Measurements from ENCODE around the gene SORCS2. TPM values are rescaled to one million over a fixed set of nuclear protein-coding genes. Genes with fewer than 3 reads are reported as not detected.
A peak's percentile ranks its signal among the peaks of the same experiment; 100 is the strongest.

Gene SORCS2
- total RNA-seq, 1 donor from 2014 or later, result 4.9 TPM

DNA sequence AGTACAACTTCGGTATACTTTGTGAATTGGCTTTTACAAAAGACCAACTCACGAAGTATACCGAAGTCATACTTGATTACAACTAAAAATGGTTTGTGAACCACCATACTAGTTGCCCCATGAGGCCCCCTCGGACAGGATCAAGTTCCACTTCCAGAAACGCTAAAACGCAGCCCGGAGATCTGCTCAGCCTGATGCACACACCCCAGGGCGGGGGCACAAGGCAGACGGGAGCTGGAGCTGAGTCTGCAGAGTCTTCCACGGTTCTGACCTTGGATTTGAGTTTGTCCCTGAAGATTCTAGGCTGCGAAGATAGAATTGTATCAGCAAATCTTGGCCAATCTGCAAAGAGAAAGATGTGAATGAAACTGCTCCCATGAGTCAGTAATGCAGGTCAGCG lies 118.1 kb downstream of the SORCS2 start:
- FAIRE-seq, result no peak
- DNase-seq (ENCODE audit: low spot score in 2 of 2), result no peak

DNA sequence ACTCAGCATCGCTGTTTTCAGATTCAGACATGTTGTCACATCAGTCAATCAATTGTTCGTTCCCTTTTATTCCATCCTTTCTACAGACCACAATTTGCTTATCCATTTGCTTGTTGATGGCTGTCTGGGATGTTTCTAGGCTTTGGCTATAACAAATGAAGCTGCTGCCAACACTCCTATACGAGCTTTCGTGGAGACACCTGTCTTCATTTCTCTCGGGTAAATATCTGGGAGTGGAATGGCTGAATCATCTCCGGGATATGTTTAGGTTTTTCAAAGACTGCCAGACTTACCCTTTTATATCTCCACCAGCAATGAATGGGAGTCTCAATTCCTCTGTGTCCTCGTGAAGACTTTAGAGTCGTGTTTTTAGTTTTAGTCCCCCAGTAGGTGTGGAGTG lies 118.9 kb downstream of the SORCS2 start:
- DNase-seq (ENCODE audit: low spot score in 2 of 2), result no peak
- no peak for FAIRE-seq

DNA sequence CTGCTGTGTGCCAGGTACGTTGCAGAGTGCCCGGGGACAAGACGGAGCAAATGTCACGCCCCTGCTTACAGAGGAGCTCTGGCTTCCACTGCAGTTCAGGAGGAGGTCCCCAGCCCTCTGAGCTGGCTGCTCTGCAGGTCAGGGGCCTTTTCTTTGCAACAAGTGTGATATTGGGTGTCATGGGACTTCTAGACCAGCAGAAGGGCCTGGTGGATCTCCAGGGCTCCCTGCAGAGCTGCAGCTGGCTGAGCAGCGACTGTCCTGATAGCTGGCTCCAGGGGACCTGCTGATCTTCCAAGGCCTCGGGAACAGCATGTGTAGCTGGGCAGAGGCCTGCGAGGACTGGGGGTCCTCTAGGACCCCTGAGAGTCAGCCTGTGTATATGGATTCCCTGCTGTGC lies 120.4 kb downstream of the SORCS2 start:
- DNase-seq (ENCODE audit: low spot score in 2 of 2) (no peak), FAIRE-seq (no peak)

DNA sequence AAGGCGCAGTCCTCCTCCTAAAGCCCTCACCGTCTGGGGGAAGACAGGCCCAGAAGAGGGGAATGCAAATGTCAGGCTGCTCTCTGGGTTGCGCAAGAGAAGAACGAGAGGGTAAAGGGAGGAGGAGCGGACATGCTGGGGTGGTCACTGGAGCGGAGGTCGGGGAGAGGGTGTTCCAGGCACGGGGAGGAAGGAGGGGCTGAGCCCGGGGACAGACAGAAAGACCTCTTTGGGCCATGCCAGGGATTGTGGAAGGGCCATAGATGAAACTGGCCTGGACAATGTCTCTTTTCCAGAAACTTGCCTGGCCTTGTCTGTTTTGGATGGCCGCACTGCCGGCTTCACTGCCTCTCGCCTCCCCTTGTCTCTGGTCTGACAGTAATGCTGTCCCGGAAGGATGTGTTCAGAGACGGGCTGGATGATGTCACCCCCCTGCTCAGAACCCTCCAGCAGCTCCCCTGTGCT lies 121.0 kb downstream of the SORCS2 start:
- FAIRE-seq (no peak), DNase-seq (ENCODE audit: low spot score in 2 of 2) (peak in 1 of 2 donors; percentile 40)

DNA sequence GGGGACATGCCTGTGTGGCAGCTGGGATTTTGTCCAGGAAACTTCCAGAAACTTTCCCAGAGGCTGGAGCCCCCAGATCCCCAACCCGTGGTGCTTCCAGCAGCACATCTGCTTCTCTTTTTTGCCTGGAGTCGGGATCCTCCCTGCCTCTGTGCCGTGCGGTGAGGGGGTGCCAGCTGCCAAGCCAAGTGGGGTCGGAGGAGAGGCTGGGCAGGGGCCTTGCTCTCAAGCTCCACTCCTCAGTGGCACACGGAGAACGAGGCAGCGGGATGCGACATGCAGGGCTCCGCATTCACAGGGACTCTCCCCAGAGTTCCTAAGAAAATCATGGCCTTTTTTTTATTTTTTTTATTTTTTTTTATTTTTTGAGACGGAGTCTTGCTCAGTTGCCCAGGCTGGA lies 121.7 kb downstream of the SORCS2 start:
- DNase-seq (ENCODE audit: low spot score in 2 of 2) (no peak), FAIRE-seq (no peak)

DNA sequence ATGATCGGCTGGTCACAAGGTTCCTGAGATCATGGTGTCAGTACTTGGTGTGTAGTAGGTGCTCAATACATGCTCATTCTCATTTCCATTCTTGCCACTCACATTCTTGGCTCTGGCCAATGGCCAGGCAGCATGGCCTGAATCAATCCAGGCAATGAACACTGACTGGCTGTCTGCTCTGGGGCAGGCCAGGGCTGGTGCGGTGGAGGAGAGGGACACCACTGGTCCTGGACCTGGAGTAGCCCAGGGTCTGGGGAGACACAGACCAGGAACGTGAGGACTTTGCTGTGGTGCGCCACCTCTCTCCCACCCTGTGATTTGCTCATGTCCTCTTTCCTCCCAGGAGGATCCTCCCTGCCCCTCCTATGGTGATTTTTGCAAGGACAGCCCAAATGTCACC lies 122.9 kb downstream of the SORCS2 start:
- DNase-seq (ENCODE audit: low spot score in 2 of 2) (no peak), FAIRE-seq (no peak)

DNA sequence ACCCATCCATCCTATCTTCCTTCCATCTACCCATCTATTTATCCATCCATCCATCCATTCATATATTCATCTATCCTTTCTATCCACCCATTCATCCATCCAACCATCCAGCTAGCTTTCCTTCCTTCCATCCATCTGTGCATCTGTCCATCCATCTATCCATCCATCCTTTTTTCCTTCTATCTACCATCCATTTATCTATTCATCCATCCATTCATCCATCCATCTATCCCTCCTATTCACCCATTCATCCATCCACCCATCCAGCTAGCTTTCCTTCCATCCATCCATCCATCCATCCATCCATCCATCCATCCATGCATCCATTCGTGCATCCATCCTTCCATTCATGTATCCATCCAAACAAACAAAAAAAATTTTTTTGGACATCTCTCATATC lies 123.6 kb downstream of the SORCS2 start:
- DNase-seq (ENCODE audit: low spot score in 2 of 2), result no peak
- no peak for FAIRE-seq

DNA sequence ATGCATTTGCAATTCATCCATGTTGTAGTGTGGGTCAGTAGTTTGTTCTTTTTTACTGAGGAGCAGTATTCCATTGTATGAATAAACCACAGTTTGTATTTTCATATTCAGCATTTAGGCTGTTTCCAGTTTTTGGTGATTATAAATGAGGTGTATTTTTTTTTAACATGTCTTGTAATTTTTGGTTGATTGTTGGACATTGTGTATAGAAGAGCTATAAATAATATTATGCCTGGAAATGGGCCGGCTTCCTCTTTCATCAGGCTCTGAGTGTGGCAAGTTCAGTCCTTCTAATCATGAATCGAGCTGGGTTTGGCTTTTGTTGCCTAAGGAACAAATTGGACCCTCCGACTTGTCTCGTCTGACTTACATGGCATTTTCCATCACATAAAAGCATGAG lies 126.7 kb downstream of the SORCS2 start:
- FAIRE-seq, result no peak
- DNase-seq (ENCODE audit: low spot score in 2 of 2), result no peak

DNA sequence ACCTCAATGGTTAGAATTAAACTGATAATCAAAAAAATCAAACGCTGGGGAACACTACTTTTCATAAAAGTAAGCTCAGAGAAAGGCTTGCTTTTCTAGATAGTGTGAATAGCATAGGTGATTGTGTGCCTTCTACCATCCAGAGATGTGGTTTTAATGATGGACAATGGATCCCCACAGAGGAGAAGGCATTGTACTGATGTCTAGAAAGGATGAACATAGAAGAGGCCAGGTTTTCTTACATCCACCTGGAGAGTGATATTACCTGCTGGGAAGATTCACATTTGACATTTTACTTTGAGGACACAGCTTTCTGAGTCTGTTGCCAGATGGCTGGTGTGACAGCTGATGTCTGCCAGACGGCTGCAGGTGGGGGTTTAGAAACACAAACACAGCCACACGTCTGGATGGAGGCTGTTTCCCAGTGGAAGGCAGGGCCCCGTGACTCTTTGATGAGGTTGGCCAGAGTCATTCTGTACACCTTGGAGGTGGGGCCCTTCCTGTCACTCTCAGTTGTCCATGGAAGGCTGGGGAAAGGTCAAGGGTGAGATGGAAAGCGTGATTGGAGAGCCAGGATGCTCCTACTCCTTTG lies 128.0 kb downstream of the SORCS2 start:
- no peak for FAIRE-seq
- DNase-seq (ENCODE audit: low spot score in 2 of 2), result no peak

DNA sequence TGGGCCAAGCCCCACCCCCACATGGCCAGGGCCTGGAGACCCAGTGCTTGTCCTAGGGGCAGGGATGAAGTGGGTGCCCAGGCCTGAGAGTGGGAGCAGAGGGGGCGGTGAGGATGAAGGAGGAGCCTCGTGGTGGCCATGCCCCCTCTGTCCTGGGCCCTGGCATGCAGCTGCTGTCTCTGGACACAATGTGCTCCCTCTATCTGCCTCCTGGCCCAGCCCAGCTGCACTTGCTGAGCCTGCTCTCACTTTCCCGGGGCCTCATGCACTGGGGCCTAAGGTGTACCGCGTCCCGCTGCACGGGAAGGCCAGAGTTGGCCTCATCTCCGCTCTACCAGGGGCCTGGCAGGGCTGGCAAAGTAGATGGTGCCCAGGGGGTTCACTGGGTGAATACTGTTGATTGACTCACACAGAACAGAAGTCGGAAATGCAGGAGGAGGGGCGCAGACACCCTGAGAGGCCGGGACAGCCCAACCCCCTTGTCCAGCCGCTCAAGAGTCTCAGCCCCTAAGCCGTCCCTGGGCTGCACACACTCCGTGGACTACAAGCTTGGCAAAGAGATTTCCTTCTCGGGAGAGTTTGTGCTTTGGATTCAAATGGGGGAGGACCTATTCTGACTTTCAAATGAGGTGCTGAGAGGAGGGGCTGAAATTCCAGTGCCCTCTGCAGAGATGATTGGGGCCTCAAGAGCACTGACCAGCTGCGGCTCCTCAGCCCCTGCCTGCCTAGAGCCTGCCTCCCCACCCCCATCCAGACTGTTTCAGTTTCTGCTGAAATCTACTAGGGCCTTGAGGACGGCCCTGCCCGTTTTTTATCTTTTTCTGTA lies 130.0 kb downstream of the SORCS2 start:
- no peak for DNase-seq (ENCODE audit: low spot score in 2 of 2)
- no peak for FAIRE-seq

DNA sequence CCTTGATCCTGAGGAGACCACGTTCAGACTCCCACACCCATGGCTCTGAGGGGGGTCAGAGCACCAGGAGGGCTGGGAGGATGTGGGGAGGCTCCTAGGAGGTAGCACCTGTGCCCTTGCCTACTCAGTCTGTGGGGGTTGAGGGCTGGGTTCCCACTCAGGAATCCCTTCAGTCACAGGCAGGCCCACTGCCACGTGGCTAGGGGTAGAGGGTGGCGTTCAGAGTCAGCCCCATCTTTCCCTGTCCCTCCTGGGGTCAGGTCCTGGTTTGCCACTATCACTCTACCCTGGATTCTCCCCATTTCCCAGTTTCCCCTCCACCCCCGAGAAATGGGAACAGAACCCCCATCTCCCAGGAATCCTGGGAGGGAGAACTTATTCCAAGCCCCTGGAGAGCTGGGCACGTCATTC lies 131.1 kb downstream of the SORCS2 start:
- DNase-seq (ENCODE audit: low spot score in 2 of 2) (no peak), FAIRE-seq (no peak)

DNA sequence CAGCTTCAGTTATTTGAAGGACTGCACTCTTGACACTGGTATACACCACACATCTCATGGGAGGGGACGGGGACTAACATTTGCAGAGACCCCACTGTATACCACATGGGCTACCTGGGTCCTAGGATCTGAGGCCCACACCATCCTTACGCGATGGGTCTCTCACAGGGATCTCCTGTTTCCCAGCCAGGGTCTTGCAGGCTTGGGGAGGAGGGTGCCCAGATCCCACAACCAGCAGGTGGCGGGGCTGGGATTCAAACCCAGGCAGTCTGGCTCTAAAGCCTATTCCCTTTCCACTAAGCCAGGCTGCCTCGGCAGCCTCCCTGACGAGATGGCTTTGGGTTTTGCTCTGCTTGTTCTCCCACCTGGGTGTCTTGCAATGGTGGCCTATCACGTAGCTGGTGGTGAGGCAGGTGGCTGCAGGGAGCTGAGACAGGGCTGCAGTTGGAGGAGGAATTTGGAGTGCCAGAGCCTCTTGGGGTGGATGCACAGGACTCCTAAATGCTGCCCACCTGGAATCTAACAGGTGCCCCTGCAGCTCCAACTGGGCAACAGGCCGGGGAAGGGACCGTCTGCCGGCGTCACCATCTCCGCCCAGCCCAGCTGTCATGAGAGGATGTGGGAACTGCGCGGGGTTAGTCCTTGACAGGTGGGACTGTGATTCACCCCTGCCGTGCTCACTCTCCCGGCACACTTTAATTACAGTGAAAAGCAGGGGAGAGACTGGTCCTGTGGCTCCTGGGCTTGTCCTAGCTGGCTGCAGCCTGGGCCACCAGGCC lies 131.7 kb downstream of the SORCS2 start:
- DNase-seq (ENCODE audit: low spot score in 2 of 2) (no peak), FAIRE-seq (no peak)

DNA sequence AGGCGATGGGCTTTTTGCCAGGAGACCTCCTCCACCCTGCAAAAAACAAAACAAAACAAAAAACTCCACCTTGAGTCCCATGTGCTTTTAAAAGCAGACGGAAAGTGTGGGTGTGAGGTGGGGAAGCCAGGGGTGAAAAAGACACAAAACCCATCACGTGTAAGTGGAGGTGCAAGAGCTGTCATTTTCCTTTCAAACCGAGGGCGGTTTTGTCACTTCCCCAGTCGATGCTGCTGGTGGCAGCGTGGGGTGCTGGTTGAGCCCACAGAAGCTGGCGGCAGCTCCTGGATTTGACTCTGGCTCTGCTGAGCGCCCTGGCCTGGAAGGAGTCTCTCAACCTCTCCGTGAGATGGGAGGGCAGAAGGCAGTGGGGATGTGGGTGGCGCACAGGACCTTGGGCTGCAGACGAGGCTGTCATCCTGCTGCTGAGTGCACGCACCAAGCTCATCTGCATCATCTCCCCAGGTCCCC lies 132.3 kb downstream of the SORCS2 start:
- FAIRE-seq, result no peak
- DNase-seq (ENCODE audit: low spot score in 2 of 2), result no peak

DNA sequence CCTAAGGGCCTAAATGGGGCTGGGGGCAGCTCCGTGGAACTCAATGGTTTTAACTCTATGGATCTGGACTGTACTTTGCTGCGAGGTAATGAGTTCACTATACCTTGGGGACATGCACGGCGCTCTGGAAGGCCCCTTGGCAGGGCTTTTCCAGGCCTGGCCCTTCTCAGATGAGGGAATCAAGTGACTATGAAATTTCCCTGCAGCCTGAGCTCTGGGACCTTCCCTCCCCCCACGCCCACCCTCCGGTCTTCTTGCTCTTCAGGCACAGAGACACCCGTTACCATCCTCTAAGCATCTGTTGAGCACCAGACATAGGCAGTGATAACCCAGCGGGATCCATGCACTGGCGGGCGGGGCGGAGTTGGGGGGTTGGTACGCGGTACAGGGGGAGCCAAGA lies 133.2 kb downstream of the SORCS2 start:
- DNase-seq (ENCODE audit: low spot score in 2 of 2) (no peak), FAIRE-seq (no peak)

DNA sequence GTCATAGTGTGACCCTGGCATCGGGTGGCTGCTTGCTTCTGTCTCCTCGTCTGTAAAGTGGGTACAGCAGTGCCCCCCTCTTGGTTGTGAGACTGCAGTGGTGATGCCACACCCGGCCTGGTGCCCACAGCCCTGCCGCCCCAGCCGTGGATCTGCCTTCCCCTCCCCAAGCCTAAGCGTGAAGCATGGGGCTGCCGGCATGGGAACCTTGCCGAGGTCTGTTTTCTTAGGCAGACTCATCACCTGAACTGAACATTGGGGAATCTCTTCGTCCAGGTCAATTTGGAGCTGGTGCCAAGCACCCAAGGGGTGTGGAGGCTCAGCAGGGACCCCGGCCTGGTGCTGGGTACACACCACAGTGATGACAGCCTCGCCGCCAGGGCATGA lies 134.0 kb downstream of the SORCS2 start:
- no peak for FAIRE-seq
- no peak for DNase-seq (ENCODE audit: low spot score in 2 of 2)

DNA sequence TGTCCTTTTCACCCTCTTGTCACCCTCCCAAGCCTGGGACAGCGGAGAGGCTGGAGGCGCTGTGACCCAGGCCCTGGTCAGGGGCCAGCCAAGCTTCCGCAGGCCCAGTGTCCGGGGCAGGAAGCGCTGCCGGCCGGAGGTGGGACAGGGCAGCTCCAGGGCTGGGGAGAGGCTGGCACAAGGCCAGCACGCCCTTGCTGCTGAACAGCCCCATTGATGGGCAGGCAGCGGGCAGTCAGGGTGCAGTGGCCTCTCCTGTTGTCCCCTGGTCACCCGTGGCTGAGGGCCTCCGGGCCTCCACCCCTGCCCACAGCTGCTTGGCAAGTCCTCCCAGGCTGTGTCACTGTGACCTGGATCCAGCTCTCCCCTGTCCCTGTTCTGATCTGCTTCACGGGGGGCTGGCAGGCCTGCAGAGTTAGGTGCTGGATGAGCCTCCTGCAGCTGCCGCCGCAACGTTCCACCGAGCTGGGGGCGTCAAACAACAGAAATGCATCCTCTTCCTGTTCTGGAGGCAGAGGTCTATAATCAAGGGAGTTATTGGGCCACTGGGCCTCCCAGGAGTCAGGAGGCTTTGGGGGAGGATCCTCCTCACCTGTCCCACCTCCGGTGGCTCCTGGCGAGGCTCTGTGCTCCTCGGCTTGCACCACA lies 134.5 kb downstream of the SORCS2 start:
- no peak for FAIRE-seq

DNA sequence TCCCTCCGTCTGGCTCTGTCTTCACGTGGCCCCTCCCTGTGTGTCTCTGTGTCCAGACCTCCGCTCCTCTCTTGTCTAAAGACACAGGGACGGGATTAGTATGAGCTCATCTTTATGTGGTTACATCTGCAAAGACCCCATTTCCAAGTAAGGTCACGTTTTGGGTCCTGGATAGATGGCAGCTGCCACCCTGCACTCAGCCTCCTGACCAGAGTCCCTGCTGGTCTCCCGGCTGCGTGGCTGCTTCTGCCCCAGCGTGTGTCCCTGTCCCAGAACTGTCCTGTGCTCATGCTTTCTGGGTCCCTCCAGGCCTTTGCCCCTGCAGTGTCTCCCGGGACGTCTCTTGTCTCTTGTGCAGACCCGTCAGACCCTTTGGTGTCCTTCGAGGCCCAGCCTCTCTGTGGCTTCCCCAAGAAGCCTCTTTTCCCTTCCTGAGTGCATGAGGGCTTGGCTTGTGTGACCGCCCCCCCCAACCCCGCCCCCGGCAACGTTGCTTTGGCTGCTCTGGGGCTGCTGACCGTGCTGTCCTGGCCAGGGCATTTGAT lies 135.1 kb downstream of the SORCS2 start:
- DNase-seq (ENCODE audit: low spot score in 2 of 2), result no peak
- no peak for FAIRE-seq

More for the DNA sequence above, 134.5 kb downstream of the SORCS2 start:
- no peak for DNase-seq (ENCODE audit: low spot score in 2 of 2)

DNA sequence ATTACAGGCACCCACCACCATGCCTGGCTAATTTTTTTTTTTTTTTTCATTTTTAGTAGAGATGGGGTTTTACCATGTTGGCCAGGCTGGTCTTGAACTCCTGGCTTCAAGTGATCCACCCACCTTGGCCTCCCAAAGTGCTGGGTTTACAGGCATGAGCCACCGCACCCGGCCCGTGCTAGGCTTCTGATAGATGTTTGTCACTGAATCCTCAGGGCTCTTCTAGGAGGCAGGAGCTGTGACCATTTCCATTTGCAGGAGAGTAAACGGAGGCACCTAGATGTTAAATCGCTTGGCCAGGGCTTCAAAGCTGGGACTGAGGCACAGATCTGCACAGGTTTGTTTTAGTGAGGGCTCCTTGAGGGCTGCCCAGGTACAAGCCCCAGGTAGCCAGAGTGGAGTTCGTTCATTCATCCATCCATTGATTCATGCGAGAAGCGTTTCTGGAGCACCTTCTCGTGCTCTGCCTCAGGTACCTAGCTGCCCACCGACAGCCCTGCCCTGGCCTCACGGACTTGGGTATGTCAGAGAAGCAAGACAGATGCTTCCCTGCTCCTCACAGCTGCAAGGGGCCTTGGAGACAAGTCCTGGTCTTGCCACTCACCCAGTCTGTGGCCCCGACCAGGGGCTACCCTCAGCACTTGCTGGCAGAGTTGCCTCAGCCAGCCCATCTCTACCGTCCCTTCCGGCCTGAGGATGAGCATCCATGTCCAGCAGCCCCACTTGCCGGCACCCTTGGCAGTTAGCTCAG lies 136.0 kb downstream of the SORCS2 start:
- FAIRE-seq (no peak), DNase-seq (ENCODE audit: low spot score in 2 of 2) (no peak)

DNA sequence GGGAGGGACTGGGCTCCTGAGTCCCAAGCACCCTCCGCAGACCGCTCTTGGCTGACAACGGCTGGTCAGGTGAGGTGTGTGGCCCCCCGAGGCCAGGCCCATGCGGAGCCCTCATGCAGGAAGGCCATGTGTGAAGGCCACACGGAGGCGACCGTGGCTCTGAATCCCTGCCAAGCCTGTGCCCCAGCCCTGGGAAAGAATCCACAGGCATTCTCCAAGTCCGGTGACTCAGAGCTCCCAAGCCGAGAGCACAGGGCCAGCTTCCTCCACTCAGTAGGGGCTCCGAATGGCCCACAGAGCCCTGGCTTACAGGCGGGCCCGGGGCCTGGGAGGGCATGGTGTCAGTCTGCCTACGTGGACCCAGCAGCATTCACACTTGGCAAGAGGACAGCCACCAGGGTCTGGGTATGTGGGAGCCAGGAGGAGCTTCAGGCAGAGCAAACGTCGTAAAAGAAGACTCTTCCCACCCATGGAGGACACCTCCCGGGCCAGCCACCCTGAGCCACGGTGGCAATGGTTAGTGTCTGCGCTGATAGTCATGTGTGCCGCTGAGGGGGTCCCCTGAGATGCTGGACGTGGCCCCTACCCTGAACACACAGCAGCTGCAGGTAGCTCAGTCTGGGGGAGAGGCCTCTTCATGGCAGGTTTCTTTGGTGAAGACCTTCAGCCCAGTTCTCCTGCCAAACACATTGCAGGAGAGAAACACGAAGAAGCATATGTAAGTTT lies 136.7 kb downstream of the SORCS2 start:
- FAIRE-seq, result no peak
- peak in 1 of 2 donors; percentile 63 for DNase-seq (ENCODE audit: low spot score in 2 of 2)
